OCI-M2 (cell line): ENCODE data around the gene IPO11.
"Not testable (repeated sequence)": the region's sequence is repeated elsewhere in the genome, so short reads cannot be mapped to it uniquely, and the experiment has no call there.

Experiments
- DNase-seq: peaks from one replicate; lab custom pipeline; 2025; ENCODE audit not compliant: unreplicated experiment; lab: John Stamatoyannopoulos, UW

IPO11 gene

GRCh38 chr5:62642468-62642867, 229.9 kb downstream of the IPO11 start:
- DNase-seq: no peak

- DNase-seq: no peak
These were observed 231.2 kb downstream of the IPO11 start for GRCh38 chr5:62643556-62644451.

- DNase-seq: no peak
These were observed 232.7 kb downstream of the IPO11 start for GRCh38 chr5:62645223-62645622.

- DNase-seq: no peak
These were observed 234.7 kb downstream of the IPO11 start for GRCh38 chr5:62647241-62647640.

- DNase-seq: no peak
These were observed 236.5 kb downstream of the IPO11 start for GRCh38 chr5:62649025-62649424.

- no peak for DNase-seq
These were observed 237.0 kb downstream of the IPO11 start for GRCh38 chr5:62649476-62650113.

GRCh38 chr5:62650197-62650596, 237.6 kb downstream of the IPO11 start:
- DNase-seq: no peak

GRCh38 chr5:62652225-62652624, 239.7 kb downstream of the IPO11 start:
- no peak for DNase-seq

- DNase-seq: no peak
These were observed 240.7 kb downstream of the IPO11 start for GRCh38 chr5:62653001-62653863.

- DNase-seq: no peak
These were observed 241.5 kb downstream of the IPO11 start for GRCh38 chr5:62653864-62654575.

- DNase-seq: not testable (repeated sequence)
These were observed 245.2 kb downstream of the IPO11 start for GRCh38 chr5:62657772-62658171.

GRCh38 chr5:62661126-62661525, 248.6 kb downstream of the IPO11 start:
- DNase-seq: no peak

- no peak for DNase-seq
These were observed 250.0 kb downstream of the IPO11 start for GRCh38 chr5:62662521-62662920.

- no peak for DNase-seq
These were observed 258.9 kb downstream of the IPO11 start for GRCh38 chr5:62671479-62671878.

- DNase-seq: not testable (repeated sequence)
These were observed 264.0 kb downstream of the IPO11 start for GRCh38 chr5:62676596-62676995.
